ENCODE data around the gene PNKD.

- TF ChIP-seq CTCF (IDR thresholded peaks at IDR 0.05) (no peak), POLR2A (IDR thresholded peaks at IDR 0.05) (no peak)
Measured at GRCh38 chr2:218386505-218387368, 116.4 kb downstream of the PNKD start.
